HG02884 (cell line): ENCODE results near the gene ZNRF2.
A peak's percentile ranks its signal among the peaks of the same experiment; 100 is the strongest.

ENCODE experiments used
- ATAC-seq: cut with Tn5 transposase; IDR thresholded peaks from one replicate; pipeline ENCODE4 v1.9.1; 2021; ENCODE audit warnings: mild to moderate bottlenecking, moderate library complexity; ENCODE audit not compliant: unreplicated experiment

The ZNRF2 gene

GRCh38 chr7:30284298-30285066 lies at the start of gene ZNRF2:
ZNRF2 (plus strand) TSS chr7:30284597; CDS start chr7:30285358, 761 bp downstream.
- peak; percentile 76 for ATAC-seq

- no peak for ATAC-seq
Observed at GRCh38 chr7:30237271-30237695, 47.1 kb upstream of the ZNRF2 start.

GRCh38 chr7:30238721-30239441 lies 45.5 kb upstream of the ZNRF2 start:
- peak; percentile 72 for ATAC-seq

GRCh38 chr7:30240106-30240800 lies 44.1 kb upstream of the ZNRF2 start:
- ATAC-seq = no peak

- no peak for ATAC-seq
Observed at GRCh38 chr7:30241767-30242166, 42.6 kb upstream of the ZNRF2 start.

GRCh38 chr7:30244340-30244739 lies 40.1 kb upstream of the ZNRF2 start:
- no peak for ATAC-seq

- no peak for ATAC-seq
Observed at GRCh38 chr7:30245913-30246312, 38.5 kb upstream of the ZNRF2 start.

GRCh38 chr7:30246392-30246791 lies 38.0 kb upstream of the ZNRF2 start:
- no peak for ATAC-seq

- no peak for ATAC-seq
Observed at GRCh38 chr7:30247541-30248401, 36.6 kb upstream of the ZNRF2 start.

- no peak for ATAC-seq
Observed at GRCh38 chr7:30249316-30249715, 35.1 kb upstream of the ZNRF2 start.

- no peak for ATAC-seq
Observed at GRCh38 chr7:30249986-30250774, 34.2 kb upstream of the ZNRF2 start.

- ATAC-seq = no peak
Observed at GRCh38 chr7:30251708-30252329, 32.6 kb upstream of the ZNRF2 start.

GRCh38 chr7:30252885-30253795 lies 31.3 kb upstream of the ZNRF2 start:
- no peak for ATAC-seq

- no peak for ATAC-seq
Observed at GRCh38 chr7:30253796-30254165, 30.6 kb upstream of the ZNRF2 start.

- no peak for ATAC-seq
Observed at GRCh38 chr7:30254248-30254647, 30.1 kb upstream of the ZNRF2 start.

- no peak for ATAC-seq
Observed at GRCh38 chr7:30254717-30255063, 29.7 kb upstream of the ZNRF2 start.

- no peak for ATAC-seq
Observed at GRCh38 chr7:30255064-30255769, 29.2 kb upstream of the ZNRF2 start.

- ATAC-seq = no peak
Observed at GRCh38 chr7:30256349-30256858, 28.0 kb upstream of the ZNRF2 start.
